ENCODE results near the gene HLX.

DNA sequence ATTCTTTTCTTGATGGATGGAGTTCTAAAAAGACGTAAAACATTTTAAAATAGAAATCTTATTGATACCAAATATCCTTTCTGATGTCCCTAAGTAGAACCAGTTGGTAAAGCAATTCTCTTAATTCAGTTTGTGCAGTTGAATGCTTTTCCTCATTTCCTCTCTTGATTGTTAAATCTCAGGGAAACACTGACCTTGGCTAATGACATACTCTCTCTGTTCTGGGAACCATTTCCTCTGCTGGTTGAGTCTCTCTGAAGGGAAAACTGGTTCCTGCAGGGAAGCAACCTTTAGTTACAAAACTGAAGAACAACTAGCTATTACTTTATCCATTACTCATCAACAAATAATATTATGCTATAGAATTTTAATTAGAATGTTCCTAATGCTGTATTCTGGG, 36.7 kb downstream of the HLX start:
- TF ChIP-seq, protein P1, sequence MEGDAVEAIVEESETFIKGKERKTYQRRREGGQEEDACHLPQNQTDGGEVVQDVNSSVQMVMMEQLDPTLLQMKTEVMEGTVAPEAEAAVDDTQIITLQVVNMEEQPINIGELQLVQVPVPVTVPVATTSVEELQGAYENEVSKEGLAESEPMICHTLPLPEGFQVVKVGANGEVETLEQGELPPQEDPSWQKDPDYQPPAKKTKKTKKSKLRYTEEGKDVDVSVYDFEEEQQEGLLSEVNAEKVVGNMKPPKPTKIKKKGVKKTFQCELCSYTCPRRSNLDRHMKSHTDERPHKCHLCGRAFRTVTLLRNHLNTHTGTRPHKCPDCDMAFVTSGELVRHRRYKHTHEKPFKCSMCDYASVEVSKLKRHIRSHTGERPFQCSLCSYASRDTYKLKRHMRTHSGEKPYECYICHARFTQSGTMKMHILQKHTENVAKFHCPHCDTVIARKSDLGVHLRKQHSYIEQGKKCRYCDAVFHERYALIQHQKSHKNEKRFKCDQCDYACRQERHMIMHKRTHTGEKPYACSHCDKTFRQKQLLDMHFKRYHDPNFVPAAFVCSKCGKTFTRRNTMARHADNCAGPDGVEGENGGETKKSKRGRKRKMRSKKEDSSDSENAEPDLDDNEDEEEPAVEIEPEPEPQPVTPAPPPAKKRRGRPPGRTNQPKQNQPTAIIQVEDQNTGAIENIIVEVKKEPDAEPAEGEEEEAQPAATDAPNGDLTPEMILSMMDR (IDR thresholded peaks at IDR 0.05; ENCODE audit: low read length), result no peak
- TF ChIP-seq EZH2phosphoT487 (IDR thresholded peaks at IDR 0.05; ENCODE audit: low read length), result no peak

All from MM.1S (cell line).